CD4-positive, alpha-beta T cell treated with Interleukin-12 subunit alpha and Interleukin-12 subunit beta, for 1 hour (primary cell): ENCODE results near the gene PORCN.
A peak's percentile ranks its signal among the peaks of the same experiment; 100 is the strongest.

Experiments
- DNase-seq: peaks from one replicate; pipeline ENCODE4 v3.0.0-alpha.2; 2020

PORCN gene

GRCh38 chrX:48477960-48478755, 30.6 kb upstream of the PORCN start:
- DNase-seq, result no peak

- DNase-seq, result no peak
These were observed 30.0 kb upstream of the PORCN start for GRCh38 chrX:48478806-48479205.

- no peak for DNase-seq
These were observed 28.6 kb upstream of the PORCN start for GRCh38 chrX:48480142-48480541.

- DNase-seq, result no peak
These were observed 28.2 kb upstream of the PORCN start for GRCh38 chrX:48480583-48480982.

GRCh38 chrX:48482526-48482925, 26.3 kb upstream of the PORCN start:
- no peak for DNase-seq

GRCh38 chrX:48487362-48487798, 21.4 kb upstream of the PORCN start:
- no peak for DNase-seq

GRCh38 chrX:48488034-48488433, 20.8 kb upstream of the PORCN start:
- DNase-seq, result no peak

GRCh38 chrX:48489296-48489695, 19.5 kb upstream of the PORCN start:
- no peak for DNase-seq

GRCh38 chrX:48489892-48490291, 18.9 kb upstream of the PORCN start:
- DNase-seq, result no peak

- DNase-seq, result no peak
These were observed 18.1 kb upstream of the PORCN start for GRCh38 chrX:48490661-48491060.

- no peak for DNase-seq
These were observed 17.0 kb upstream of the PORCN start for GRCh38 chrX:48491809-48492208.

GRCh38 chrX:48492293-48492910, 16.4 kb upstream of the PORCN start:
- DNase-seq, result no peak

- DNase-seq, result peak; percentile 10
These were observed 14.9 kb upstream of the PORCN start for GRCh38 chrX:48493890-48494364.

GRCh38 chrX:48496660-48497059, 12.1 kb upstream of the PORCN start:
- DNase-seq, result no peak

GRCh38 chrX:48497871-48498270, 10.9 kb upstream of the PORCN start:
- DNase-seq, result no peak

GRCh38 chrX:48498374-48498809, 10.4 kb upstream of the PORCN start:
- DNase-seq, result no peak

GRCh38 chrX:48504261-48504660, 4.5 kb upstream of the PORCN start:
- no peak for DNase-seq

GRCh38 chrX:48505481-48505880, 3.3 kb upstream of the PORCN start:
- no peak for DNase-seq

GRCh38 chrX:48507246-48507645, 1.5 kb upstream of the PORCN start:
- DNase-seq, result no peak

GRCh38 chrX:48509245-48509590, 426 bp downstream of the PORCN start:
- peak; percentile 16 for DNase-seq

GRCh38 chrX:48509619-48510018, 827 bp downstream of the PORCN start:
- DNase-seq, result no peak

GRCh38 chrX:48511560-48511959, 2.8 kb downstream of the PORCN start:
- DNase-seq, result no peak

GRCh38 chrX:48512371-48512935, 3.7 kb downstream of the PORCN start:
- DNase-seq, result no peak

- DNase-seq, result no peak
These were observed 4.9 kb downstream of the PORCN start for GRCh38 chrX:48513670-48514069.
